ENCODE results near the gene TIGD3. TPM values are rescaled to one million over a fixed set of nuclear protein-coding genes. Genes with fewer than 3 reads are reported as not detected.

TIGD3 gene
- total and polyA plus RNA-seq, 9 of the 15 experiments (the other 6 are each of a cell fraction or from before 2014, with no cell fraction given): 0.06 to 1.3 (median 0.56) TPM

DNA sequence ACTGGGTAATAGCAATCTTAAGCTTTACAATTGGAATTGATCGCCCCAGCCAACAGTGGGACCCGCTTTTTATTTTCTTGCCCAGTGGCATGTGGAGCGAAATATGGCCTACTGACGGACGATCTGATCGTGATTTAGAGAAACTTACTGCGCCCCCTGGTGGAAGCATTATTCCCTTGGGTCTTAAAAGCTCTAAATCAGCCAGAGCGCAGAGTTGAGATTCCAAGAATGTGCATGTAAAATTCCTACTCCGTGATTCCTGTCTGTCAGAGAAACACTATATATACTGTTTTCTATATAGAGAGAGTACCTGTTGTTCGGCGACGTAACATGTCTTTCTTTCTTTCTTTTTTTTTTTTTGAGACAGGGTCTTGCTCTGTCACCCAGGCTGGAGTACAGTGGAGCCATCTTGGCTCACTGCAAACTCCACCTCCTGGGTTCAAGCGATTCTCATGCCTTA, 24.6 kb upstream of the TIGD3 start (continued):
- TF ChIP-seq, protein P1, sequence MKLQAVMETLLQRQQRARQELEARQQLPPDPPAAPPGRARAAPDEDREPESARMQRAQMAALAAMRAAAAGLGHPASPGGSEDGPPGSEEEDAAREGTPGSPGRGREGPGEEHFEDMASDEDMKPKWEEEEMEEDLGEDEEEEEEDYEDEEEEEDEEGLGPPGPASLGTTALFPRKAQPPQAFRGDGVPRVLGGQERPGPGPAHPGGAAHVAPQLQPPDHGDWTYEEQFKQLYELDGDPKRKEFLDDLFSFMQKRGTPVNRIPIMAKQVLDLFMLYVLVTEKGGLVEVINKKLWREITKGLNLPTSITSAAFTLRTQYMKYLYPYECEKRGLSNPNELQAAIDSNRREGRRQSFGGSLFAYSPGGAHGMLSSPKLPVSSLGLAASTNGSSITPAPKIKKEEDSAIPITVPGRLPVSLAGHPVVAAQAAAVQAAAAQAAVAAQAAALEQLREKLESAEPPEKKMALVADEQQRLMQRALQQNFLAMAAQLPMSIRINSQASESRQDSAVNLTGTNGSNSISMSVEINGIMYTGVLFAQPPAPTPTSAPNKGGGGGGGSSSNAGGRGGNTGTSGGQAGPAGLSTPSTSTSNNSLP (IDR thresholded peaks at IDR 0.05; ENCODE audit: borderline replicate concordance, low read depth, low read length): peak; percentile 83; the same call in 1 of the 2 replicates
- TF ChIP-seq, protein P2, sequence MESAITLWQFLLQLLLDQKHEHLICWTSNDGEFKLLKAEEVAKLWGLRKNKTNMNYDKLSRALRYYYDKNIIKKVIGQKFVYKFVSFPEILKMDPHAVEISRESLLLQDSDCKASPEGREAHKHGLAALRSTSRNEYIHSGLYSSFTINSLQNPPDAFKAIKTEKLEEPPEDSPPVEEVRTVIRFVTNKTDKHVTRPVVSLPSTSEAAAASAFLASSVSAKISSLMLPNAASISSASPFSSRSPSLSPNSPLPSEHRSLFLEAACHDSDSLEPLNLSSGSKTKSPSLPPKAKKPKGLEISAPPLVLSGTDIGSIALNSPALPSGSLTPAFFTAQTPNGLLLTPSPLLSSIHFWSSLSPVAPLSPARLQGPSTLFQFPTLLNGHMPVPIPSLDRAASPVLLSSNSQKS (CRISPR knock-in tag; IDR thresholded peaks at IDR 0.05): no peak
- TF ChIP-seq FOXJ3 (CRISPR knock-in tag; IDR thresholded peaks at IDR 0.05): no peak
- TF ChIP-seq ILK (tag; IDR thresholded peaks at IDR 0.05; ENCODE audit: borderline replicate concordance, low read depth): no peak
- TF ChIP-seq ZKSCAN8 (CRISPR knock-in tag; IDR thresholded peaks at IDR 0.05): 0 out of 2 replicates have a peak, but pooled peaks have one; percentile 20
- no peak for TF ChIP-seq SP1 (CRISPR knock-in tag; IDR thresholded peaks at IDR 0.05)
- no peak for TF ChIP-seq PYGO2 (tag; IDR thresholded peaks at IDR 0.05)
- no peak for TF ChIP-seq BHLHE40 (IDR thresholded peaks at IDR 0.05; ENCODE audit: low read length)
- TF ChIP-seq ZBTB49 (CRISPR knock-in tag; IDR thresholded peaks at IDR 0.05; ENCODE audit: borderline replicate concordance): no peak
- TF ChIP-seq ZNF253 (CRISPR knock-in tag; conservative IDR thresholded peaks at IDR 0.05): no peak
- TF ChIP-seq MYBL2 (IDR thresholded peaks at IDR 0.05; ENCODE audit: low read depth): no peak
- TF ChIP-seq MYBL2 (CRISPR knock-in tag; IDR thresholded peaks at IDR 0.05; ENCODE audit: borderline replicate concordance): no peak
- no peak for TF ChIP-seq ZNF354B (CRISPR knock-in tag; IDR thresholded peaks at IDR 0.05)
- TF ChIP-seq, protein P3, sequence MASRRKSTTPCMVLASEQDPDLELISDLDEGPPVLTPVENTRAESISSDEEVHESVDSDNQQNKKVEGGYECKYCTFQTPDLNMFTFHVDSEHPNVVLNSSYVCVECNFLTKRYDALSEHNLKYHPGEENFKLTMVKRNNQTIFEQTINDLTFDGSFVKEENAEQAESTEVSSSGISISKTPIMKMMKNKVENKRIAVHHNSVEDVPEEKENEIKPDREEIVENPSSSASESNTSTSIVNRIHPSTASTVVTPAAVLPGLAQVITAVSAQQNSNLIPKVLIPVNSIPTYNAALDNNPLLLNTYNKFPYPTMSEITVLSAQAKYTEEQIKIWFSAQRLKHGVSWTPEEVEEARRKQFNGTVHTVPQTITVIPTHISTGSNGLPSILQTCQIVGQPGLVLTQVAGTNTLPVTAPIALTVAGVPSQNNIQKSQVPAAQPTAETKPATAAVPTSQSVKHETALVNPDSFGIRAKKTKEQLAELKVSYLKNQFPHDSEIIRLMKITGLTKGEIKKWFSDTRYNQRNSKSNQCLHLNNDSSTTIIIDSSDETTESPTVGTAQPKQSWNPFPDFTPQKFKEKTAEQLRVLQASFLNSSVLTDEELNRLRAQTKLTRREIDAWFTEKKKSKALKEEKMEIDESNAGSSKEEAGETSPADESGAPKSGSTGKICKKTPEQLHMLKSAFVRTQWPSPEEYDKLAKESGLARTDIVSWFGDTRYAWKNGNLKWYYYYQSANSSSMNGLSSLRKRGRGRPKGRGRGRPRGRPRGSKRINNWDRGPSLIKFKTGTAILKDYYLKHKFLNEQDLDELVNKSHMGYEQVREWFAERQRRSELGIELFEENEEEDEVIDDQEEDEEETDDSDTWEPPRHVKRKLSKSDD (conservative IDR thresholded peaks at IDR 0.05; ENCODE audit: low read length): no peak
- TF ChIP-seq NRF1 (conservative IDR thresholded peaks at IDR 0.05 in 1 of 2, IDR thresholded peaks at IDR 0.05 in 1 of 2): no peak
- TF ChIP-seq CC2D1A (IDR thresholded peaks at IDR 0.05): no peak
- no peak for TF ChIP-seq GMEB1 (CRISPR knock-in tag; IDR thresholded peaks at IDR 0.05)
- no peak for TF ChIP-seq DDX20 (tag; IDR thresholded peaks at IDR 0.05; ENCODE audit: low read depth)
